ENCODE measurements around the gene ACKR4.

GRCh38 chr3:132630612-132631011 lies 33.5 kb downstream of the ACKR4 start:
- no peak for TF ChIP-seq USF2 (CRISPR knock-in tag; IDR thresholded peaks at IDR 0.05)
- no peak for TF ChIP-seq CTCF (IDR thresholded peaks at IDR 0.05)
- no peak for TF ChIP-seq NR2C2 (CRISPR knock-in tag; IDR thresholded peaks at IDR 0.05)
